ENCODE data around the gene CRIP3.

CRIP3 gene

DNA sequence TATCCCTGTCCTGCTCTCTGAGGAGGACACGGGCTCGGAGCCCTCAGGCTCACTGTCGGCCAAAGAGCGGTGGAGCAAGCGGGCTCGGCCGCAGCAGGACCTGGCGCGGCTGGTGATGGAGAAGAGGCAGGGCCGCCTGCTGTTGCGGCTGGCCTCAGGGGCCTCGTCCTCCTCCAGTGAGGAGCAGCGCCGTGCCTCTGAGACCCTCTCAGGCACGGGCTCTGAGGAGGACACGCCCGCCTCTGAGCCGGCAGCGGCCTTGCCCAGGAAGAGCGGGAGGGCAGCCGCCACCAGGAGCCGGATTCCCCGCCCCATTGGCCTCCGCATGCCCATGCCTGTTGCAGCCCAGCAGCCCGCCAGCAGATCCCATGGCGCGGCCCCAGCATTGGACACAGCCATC lies 24.7 kb downstream of the CRIP3 start:
- Histone ChIP-seq H3K4me3 (ENCODE audit: low read depth, low read length, poor library complexity, severe bottlenecking) (no peak overlapping the region), H3K79me2 (ENCODE audit: insufficient read depth, low read length) (no peaks in the 10 kb centered on the region), H3K4me2 (ENCODE audit: low read length) (no peak overlapping the region), H3K9me3 (ENCODE audit: low read length) (no peaks in the 10 kb centered on the region), H3K27me3 (ENCODE audit: insufficient read depth, low read length) (no peaks in the 10 kb centered on the region), H3K36me3 (ENCODE audit: insufficient read depth, low read length) (no peaks in the 10 kb centered on the region), H3K9ac (ENCODE audit: low read length) (no peak overlapping the region), H3K27ac (ENCODE audit: low read depth, low read length, poor library complexity, severe bottlenecking) (no peak overlapping the region), H4K20me1 (ENCODE audit: insufficient read depth, low read length) (no peaks in the 10 kb centered on the region), H3F3A (ENCODE audit: insufficient read depth, low read length) (no peaks in the 10 kb centered on the region), H2AFZ (ENCODE audit: low read length) (no peak overlapping the region), H3K9me2 (ENCODE audit: low read depth, low read length) (no peaks in the 10 kb centered on the region), H3K4me1 (ENCODE audit: insufficient read depth, low read length, severe bottlenecking) (no peaks in the 10 kb centered on the region)
- TF ChIP-seq CTCF (IDR thresholded peaks at IDR 0.05; ENCODE audit: low read length) (no peak), EZH2 (IDR thresholded peaks at IDR 0.05; ENCODE audit: borderline replicate concordance, low read length) (no peak)

DNA sequence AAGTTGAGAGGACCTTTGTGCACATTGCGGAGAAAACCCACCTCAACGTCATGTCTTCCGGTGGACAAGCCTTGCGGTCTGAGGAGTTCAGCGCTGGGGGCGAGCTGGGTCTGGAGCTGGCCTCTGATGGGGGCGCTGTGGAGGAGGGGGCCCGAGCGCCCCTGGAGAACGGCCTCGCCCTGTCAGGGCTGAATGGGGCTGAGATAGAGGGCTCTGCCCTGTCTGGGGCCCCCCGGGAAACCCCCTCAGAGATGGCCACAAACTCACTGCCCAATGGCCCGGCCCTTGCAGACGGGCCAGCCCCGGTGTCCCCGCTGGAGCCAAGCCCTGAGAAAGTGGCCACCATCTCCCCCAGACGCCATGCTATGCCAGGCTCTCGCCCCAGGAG lies 25.1 kb downstream of the CRIP3 start:
- H3K4me2 ChIP-seq (ENCODE audit: low read length), result no peak overlapping the region

GRCh38 chr6:43282636-43283513 lies 25.8 kb downstream of the CRIP3 start:
- Histone ChIP-seq H4K20me1 (ENCODE audit: insufficient read depth, low read length) (no peaks in the 10 kb centered on the region), H3K36me3 (ENCODE audit: insufficient read depth, low read length) (no peaks in the 10 kb centered on the region), H3K9me3 (ENCODE audit: low read length) (no peaks in the 10 kb centered on the region), H3K79me2 (ENCODE audit: insufficient read depth, low read length) (no peaks in the 10 kb centered on the region), H3K27ac (ENCODE audit: low read depth, low read length, poor library complexity, severe bottlenecking) (no peak overlapping the region), H3K4me3 (ENCODE audit: low read depth, low read length, poor library complexity, severe bottlenecking) (no peak overlapping the region), H3K9ac (ENCODE audit: low read length) (no peak overlapping the region), H3F3A (ENCODE audit: insufficient read depth, low read length) (no peaks in the 10 kb centered on the region), H3K27me3 (ENCODE audit: insufficient read depth, low read length) (no peaks in the 10 kb centered on the region; the same call in 1 of the 2 replicates), H2AFZ (ENCODE audit: low read length) (no peak overlapping the region), H3K4me1 (ENCODE audit: insufficient read depth, low read length, severe bottlenecking) (no peaks in the 10 kb centered on the region), H3K9me2 (ENCODE audit: low read depth, low read length) (no peaks in the 10 kb centered on the region), H3K4me2 (ENCODE audit: low read length) (no peak overlapping the region)
- TF ChIP-seq EZH2 (IDR thresholded peaks at IDR 0.05; ENCODE audit: borderline replicate concordance, low read length) (no peak), CTCF (IDR thresholded peaks at IDR 0.05; ENCODE audit: low read length) (no peak)

More for the DNA sequence above, 25.1 kb downstream of the CRIP3 start:
- Histone ChIP-seq H3K9ac (ENCODE audit: low read length) (no peak overlapping the region), H3K36me3 (ENCODE audit: insufficient read depth, low read length) (no peaks in the 10 kb centered on the region), H2AFZ (ENCODE audit: low read length) (no peak overlapping the region), H3K27ac (ENCODE audit: low read depth, low read length, poor library complexity, severe bottlenecking) (no peak overlapping the region), H3K79me2 (ENCODE audit: insufficient read depth, low read length) (no peaks in the 10 kb centered on the region), H3F3A (ENCODE audit: insufficient read depth, low read length) (no peaks in the 10 kb centered on the region), H3K9me3 (ENCODE audit: low read length) (no peaks in the 10 kb centered on the region), H3K4me1 (ENCODE audit: insufficient read depth, low read length, severe bottlenecking) (no peaks in the 10 kb centered on the region), H3K4me3 (ENCODE audit: low read depth, low read length, poor library complexity, severe bottlenecking) (no peak overlapping the region), H4K20me1 (ENCODE audit: insufficient read depth, low read length) (no peaks in the 10 kb centered on the region), H3K9me2 (ENCODE audit: low read depth, low read length) (no peaks in the 10 kb centered on the region), H3K27me3 (ENCODE audit: insufficient read depth, low read length) (no peaks in the 10 kb centered on the region)
- TF ChIP-seq CTCF (IDR thresholded peaks at IDR 0.05; ENCODE audit: low read length) (no peak), EZH2 (IDR thresholded peaks at IDR 0.05; ENCODE audit: borderline replicate concordance, low read length) (no peak)

Data from OCI-LY1 (cell line).